HPDE6-E6E7 (cell line): ENCODE measurements around the gene KRT77.

ENCODE experiments used
- DNase-seq: peaks from one replicate; pipeline ENCODE4 v3.0.0; 2011; ENCODE audit warnings: missing footprints; ENCODE audit errors: extremely low spot score

KRT77 gene

DNA sequence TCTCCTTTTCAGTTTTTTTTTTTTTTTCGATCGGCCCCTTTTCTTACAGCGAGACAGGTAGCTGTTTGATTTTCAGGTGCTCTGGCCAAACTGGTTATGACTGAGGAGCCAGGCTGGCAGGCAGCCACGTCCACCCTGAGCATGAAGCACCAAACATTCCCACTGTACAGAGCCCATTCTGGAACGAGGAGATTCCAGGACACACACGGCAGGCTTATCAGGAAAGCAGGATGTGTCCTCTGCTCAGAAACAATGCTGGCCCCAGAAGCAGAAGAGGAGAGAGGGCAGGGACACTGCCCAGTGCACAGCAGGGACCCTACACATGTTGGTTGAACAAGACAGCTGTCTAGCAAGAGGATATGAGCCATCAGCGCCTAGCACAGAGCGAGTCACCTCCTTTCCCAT is 47.6 kb downstream of the KRT77 start:
- DNase-seq, result no peak

DNA sequence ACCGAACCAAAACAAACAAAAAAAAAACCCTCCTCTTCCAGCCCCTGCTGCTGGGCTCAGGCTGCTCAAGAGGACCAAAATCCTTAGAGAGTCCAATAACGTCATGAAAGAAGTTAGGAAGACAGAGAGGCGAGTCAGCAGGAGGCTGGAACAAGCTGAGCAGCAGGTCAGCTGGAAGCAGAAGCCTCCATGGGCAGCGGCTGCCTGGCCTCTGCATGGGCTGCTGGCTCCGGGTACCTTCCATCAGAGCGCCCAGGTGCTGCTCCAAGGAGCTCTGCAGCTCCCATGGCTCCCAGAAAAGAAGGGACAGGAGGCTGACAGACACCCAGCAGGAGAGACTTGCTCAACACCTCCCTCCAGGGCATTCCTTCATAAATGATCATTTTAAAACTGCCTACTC is 48.1 kb downstream of the KRT77 start:
- DNase-seq, result no peak

DNA sequence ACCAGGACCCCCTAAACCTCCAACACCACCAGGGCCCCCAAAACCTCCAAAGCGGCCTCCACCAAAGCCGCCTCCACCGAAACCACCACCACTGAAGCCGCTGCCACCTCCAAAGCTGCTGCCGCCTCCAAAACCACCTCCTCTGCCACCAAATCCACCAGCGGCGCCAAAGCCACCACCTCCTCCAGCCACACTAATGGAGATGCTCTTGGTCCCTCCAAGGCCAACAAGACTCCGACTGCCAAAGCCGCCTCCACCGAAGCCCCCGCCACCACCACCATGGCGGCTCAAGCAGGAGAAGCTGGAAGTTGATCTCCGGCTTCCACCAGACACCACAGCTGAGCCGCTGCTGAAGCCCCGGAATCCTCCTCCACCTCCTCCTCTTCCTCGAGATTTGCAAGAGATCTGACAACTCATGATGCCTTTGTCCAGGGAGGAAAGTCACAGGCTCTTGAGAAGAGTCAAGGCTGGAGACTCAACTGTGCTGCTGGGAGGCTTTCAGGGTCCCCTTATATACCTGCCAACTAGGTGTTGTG is 51.5 kb downstream of the KRT77 start, which contains the start of gene KRT2:
Gene KRT2 (minus strand): TSS at position 486 of the 536 bp plus-strand sequence. CDS start 69 bp downstream, at position 417.
- DNase-seq, result no peak

DNA sequence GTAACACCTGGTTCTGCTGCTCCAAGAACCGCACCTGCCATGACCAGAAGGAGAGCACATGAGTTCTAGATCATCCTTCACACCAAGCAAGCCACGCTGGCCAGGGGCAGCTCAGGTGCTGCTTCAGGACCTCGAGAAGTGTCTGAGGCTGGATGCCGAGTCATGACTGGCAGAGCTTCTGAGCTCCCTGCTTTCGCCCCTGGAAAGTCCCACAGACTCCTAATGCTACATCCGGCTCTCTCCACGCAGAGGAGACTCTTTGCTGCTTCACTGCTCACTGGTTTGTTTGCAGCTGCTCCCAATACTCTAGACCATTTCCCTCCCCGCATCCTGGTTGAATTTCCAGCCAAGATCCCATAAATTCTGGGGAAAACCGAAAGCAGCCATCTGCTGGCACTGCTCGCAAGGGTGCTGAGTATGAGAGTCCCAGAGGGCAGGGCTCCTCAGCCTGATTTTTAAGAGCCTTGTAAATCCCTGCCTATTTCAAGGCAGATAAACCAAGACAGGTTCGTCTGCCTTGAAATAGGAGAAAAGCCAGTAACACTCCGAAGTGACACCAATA is 52.7 kb downstream of the KRT77 start:
- DNase-seq, result no peak

DNA sequence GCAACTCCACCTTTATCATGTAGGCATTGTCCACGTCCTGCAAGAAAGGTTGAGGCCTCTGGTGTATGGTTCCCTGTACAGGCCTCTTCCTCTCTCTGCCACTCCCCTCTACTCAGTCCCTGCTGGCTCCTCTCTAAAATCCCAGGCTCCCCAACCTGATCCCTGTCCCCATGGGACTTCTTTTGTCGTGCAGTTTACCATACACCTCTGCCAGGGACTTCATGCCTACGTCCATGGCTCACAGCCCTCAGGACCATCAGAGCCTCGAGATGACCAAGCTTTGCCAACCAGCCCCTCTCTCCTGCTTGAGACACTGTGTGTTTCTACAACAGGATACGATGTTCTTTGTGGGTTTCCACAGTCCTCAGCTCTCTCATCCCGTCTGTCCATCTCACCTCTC is 54.3 kb downstream of the KRT77 start:
- no peak for DNase-seq

DNA sequence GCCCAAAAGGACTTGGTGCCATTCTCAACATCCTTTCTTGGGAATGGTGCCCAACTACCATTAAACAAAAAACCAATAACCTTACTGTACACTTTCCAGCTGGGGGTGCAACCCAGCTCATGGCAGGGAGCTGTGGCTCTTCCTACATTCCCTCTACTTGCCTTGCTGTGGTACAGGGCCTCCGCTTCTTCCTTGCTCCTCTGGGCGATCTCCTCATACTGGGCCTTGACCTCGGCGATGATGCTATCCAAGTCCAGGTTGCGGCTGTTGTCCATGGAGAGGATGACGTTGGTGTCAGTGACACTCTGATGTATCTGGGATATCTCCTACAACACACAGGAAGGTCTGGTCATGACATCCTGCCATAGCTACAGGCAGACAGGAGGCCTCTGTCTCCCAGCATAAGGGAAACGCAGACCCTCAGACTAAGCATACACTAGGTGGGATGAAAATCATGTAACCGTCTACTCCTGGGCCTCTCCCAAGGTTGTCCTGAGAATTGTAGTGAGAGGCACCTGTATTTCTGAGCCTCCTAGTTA is 55.2 kb downstream of the KRT77 start:
- no peak for DNase-seq

DNA sequence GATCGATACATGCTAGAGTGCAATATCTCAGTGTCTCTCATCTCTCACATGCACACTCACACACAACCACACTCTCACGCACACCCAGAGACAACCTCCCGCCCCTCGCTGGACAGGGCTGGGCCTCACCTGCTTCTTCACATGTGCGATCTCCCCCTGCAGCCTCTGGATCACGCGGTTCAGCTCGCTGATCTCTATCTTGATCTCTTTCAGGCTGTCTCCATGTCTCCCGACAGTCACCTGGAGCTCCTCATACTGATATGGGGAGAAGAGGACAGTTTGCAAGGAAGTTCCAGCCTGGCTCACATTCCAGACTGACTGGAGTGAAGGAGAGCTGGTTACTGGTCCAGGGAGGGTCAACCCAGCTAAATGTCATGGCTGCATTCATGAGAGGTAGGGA is 55.7 kb downstream of the KRT77 start:
- no peak for DNase-seq

DNA sequence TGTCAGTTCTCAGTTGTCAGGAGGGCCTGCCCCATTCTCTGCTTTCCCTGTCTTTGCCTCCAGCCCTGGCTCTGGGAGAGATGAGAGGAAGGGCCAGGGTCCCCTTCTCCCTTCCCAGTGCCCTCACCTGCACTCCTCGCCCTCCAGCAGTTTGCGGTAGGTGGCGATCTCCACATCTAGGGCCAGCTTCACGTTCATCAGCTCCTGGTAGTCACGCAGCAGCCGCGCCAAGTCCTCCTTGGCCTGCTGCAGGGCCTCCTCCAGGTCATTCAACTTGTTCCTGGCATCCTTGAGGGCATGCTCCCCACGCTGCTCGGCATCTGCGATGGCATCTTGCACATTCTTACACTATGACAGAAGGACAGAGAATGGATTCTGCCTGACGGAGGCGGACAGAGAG is 56.7 kb downstream of the KRT77 start:
- DNase-seq, result no peak

DNA sequence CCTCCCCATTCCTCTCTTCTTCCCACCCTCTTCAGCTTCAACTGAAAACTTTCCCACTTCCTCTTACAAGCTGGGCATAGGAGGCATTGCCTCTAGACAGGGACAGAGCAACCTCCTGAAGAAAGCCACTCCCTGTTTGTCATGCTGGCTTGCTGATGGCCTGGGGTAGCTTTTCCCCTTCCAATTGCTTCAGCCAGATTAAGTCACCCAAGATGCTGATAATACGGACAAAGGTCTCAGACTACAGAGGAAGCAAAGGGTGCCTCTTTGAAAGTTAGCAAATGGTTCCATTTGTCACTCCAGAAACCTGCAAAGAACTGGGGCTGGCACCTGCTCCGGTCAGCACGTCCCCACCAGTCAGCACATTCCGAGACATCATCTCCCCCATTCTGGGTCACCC is 57.3 kb downstream of the KRT77 start:
- DNase-seq, result no peak

DNA sequence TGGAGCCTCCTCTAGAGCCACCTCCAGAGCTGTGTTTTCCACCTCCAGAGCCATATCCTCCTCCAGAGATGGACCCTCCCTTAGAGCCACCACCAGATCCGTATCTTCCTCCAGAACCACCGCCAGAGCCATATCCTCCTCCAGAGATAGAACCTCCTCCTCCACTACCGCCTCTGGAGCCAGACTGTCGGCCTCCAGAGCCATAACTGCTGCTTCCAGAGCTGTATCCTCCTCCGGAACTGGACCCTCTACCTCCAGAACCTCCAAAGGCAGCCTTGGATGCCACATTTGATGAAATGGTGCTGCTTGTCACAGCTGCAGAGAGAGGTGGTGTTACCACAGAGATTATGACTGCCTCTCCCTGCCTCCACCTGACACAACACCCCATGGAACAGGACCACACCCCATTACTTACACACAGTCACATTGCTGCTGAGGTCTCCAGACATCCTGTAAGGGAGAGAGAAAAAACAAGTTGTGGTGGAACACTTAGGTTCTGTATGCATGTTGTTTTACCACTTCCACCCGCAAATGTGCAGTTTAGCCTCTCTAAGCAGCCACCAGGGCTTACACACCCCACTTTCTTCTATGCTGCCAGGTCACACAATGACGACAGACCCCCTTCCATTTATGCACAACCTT is 58.1 kb downstream of the KRT77 start:
- DNase-seq, result no peak

DNA sequence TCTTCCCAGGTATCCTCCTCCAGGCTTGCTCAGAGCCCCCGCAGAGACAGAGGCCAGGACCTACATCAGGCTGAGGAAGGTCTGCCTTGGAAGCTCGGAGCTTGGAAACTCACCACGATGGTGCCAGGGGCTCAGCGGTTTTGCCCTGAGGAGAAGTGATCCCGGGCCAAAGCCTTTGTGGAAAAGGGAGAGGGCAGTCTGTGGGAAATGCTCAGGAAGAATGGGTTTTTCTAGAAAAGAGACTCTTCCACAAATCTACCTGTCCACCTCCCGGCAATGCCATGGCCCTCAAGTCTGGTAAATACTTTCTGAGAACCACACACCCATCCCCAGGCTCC is 59.3 kb downstream of the KRT77 start:
- DNase-seq, result no peak

DNA sequence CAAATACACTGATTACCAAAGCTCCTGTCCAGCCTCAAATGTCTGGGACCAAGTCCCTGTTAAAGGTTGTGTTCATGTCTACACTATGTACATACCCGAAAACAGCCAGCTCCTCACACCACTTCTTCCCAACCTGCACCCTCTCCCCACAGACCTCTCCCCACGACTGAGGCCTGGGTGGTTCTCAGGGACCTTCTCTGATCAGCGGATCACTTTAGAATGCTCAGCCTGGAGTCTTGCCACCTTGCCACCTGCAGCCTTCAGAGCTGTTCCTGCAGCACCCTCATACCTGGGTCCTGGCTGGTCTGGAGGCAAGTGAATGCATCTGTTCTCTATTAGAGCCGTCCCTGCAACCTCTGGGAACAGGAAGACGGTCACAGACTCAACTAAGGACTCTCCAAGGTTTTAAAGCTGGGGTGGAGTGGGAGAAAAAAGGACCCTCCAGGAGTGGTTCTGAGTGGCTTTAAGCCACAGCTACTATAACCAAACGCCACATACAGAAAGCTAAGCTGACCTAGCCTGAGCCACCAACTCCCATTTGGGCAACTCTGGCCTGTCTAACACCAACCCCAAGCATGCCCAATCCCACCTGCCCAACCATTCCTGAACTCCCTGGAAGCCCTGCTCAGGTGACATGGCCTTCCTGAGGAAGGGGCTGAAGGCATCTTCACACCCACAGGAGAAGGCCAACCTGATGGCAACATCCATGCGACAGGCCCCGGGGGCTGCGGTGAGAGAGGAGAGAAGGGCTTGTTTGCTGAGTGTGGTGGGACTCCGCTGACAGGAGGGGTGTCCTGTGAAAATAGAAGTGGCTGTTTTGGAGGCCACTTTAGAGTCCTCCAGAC is 59.9 kb downstream of the KRT77 start:
- no peak for DNase-seq

DNA sequence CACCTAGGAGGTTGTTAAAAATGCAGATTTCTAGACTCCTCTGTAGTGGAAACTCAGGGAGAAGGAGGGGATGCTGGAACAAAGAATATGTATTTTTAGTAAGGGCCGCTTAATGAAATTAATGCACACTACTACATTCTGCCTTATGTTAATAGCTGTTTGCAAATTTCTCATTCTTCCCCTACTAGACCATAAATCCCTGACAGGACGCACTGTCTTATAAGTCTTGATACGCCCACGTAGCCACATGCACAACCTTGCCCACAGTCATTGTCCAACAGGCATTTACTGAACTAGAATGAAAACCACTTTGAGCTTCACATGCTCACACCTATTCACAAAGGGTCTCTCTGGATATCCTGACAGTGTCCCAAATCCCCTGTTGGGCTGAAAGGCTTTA is 61.9 kb downstream of the KRT77 start:
- no peak for DNase-seq
